H54 (cell line): Measurements from ENCODE around the gene KLHL25.

Source experiments
- DNase-seq: peaks from one replicate; pipeline ENCODE4 v3.0.0; 2011; ENCODE audit warnings: low spot score, mixed read lengths; ENCODE audit not compliant: insufficient read length
- FAIRE-seq: peaks from 3 replicates; lab custom pipeline; 2011; peaks lifted over from hg19 to GRCh38; lab: Jason Lieb, UNC
- POLR2A ChIP-seq: IDR thresholded peaks from 2 replicates; pipeline ENCODE4 v1.6.1; 2011; ENCODE audit warnings: low read depth, mild to moderate bottlenecking, low read length

The KLHL25 gene

GRCh38 chr15:85777250-85778106 lies 17.2 kb downstream of the KLHL25 start:
- DNase-seq, result no peak
- no peak for FAIRE-seq

DNA sequence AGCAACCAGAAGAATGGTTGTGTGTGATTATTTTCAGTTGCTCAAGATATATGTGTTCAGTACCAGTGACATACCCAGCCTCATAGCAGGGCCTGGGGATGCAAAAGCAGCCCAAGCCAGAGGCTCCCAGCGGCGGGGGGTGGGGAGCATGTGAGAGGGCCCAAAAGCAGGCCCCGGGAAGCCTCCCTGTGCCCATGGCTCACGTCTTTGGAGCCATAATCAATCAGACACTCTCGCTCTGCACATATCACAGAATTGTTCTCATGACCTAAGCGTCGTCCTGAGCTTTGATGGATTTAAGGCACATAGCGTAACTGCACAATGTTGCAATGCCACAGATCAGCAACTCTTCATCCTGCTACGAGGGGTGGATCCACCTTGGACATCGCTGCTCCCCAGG lies 20.8 kb downstream of the KLHL25 start:
- no peak for DNase-seq
- FAIRE-seq, result no peak
- no peak for TF ChIP-seq POLR2A

More at GRCh38 chr15:85777250-85778106, 17.2 kb downstream of the KLHL25 start:
- TF ChIP-seq POLR2A, result no peak

GRCh38 chr15:85773249-85773648 lies 21.5 kb downstream of the KLHL25 start:
- DNase-seq (no peak), FAIRE-seq (no peak)
- no peak for TF ChIP-seq POLR2A

DNA sequence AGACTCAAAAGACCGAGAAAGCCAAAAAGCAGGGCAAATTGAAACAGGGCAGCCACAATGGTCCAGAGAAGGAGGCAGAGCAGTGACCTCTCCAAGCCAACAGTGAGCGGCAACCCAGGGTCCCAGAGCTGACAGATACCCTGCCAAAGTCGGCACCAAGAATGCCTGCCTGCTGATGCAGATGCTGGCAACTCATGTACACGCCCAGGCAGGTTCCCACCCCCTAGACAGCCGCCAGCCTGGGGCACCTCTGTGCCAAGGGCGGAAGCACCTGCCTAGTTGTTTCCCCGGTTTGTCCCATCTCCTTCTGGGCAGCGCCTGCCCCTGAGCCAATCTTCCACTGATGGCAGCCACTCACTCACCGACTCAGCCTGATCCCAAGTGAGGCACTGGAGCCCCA lies 22.1 kb downstream of the KLHL25 start:
- no peak for DNase-seq
- no peak for TF ChIP-seq POLR2A
- FAIRE-seq, result no peak

DNA sequence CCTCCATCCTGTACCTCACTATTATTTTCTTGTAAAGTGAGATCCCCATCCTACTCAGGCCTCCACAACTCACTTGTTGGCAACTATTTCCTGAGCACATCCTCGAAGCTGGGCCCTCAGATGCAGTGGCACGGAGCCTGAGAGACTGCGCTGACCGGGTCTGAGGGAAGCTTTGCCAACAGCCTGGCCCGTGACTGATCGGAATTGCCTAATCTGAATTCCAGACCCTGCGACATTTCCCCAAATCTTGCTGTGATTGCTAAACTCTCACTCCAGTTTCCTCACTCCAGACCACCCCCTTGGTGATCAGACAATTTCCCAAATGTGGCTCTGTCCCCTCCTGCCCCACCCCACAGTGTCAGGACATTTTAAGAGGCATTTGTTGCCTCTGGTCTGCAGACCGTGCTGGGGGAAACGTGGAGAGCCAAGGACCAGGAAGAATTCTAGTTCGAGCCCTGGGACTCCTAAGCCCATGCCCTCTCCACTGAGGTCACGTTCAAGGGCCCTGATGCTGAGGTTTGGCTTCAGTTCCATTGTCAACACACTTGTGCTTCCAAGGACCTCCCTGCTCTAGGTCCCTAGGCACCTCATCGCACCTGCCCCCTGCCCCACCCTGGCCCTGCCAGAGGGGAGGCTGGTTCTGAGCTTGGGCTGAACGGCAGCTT lies 22.8 kb downstream of the KLHL25 start:
- FAIRE-seq (no peak), DNase-seq (no peak)
- no peak for TF ChIP-seq POLR2A

- no peak for TF ChIP-seq POLR2A
- no peak for DNase-seq
- no peak for FAIRE-seq
These were observed 23.5 kb downstream of the KLHL25 start for GRCh38 chr15:85771271-85771670.

DNA sequence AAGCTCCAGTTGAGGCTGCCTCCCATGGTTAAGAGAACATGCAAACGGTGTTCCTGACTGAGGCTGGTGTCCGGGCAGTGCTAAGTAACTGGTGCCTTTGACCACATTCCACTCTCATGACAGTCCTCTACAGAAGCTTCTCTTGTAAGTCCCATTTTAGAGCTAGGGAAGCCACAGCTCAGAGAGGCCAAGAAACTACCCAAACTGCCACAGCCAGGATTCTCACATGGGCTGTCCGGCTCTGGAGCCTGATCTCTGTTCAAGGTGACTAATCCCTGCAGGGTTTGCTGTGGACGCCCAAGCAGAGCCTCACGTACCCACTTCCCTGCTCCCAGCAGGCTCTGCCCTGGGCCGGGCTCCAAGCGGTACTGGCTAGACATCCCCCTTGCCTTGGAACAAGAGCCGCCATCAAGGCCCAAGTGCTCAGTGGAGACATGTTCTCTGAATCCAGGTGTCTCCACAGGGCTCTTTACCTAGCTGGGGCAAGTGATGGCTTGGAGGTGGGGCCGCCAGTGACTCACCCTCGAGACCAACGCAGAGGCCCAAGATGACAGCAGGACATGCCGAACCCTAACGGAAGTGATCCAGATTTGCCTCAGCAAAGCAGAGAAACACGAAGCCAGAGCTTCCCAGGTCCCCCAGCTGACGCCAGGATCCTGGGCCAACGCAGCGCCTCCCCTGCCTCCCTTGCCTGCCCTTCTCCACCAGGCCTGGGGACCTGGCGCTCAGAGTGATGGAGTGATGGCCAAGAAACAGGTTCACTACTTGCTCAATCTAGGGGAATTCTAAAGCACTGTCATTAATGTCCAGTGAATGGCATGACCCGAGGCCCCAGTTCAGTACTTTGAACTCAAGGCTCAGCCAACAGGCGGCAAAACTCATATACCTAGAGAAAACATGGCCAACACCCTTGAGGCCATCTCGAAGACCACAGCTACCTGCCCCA lies 24.4 kb downstream of the KLHL25 start:
- no peak for DNase-seq
- FAIRE-seq, result no peak
- TF ChIP-seq POLR2A, result no peak

GRCh38 chr15:85769182-85769900 lies 25.4 kb downstream of the KLHL25 start:
- no peak for DNase-seq
- FAIRE-seq, result no peak
- TF ChIP-seq POLR2A, result no peak

GRCh38 chr15:85768595-85769168 lies 26.0 kb downstream of the KLHL25 start:
- no peak for TF ChIP-seq POLR2A
- DNase-seq (no peak), FAIRE-seq (no peak)

GRCh38 chr15:85767785-85768529 lies 26.8 kb downstream of the KLHL25 start:
- no peak for TF ChIP-seq POLR2A
- DNase-seq (no peak), FAIRE-seq (no peak)

GRCh38 chr15:85766001-85766831 lies 28.5 kb downstream of the KLHL25 start:
- FAIRE-seq (no peak), DNase-seq (no peak)
- TF ChIP-seq POLR2A, result no peak
